ENCODE data around the gene TRIO.

GRCh38 chr5:14167211-14167845 lies 24.2 kb downstream of the TRIO start:
- no peak for TF ChIP-seq CTCF (IDR thresholded peaks at IDR 0.05)
- no peak for TF ChIP-seq POLR2A (IDR thresholded peaks at IDR 0.05)
